Measurements from ENCODE around the gene NKAIN4.

DNA sequence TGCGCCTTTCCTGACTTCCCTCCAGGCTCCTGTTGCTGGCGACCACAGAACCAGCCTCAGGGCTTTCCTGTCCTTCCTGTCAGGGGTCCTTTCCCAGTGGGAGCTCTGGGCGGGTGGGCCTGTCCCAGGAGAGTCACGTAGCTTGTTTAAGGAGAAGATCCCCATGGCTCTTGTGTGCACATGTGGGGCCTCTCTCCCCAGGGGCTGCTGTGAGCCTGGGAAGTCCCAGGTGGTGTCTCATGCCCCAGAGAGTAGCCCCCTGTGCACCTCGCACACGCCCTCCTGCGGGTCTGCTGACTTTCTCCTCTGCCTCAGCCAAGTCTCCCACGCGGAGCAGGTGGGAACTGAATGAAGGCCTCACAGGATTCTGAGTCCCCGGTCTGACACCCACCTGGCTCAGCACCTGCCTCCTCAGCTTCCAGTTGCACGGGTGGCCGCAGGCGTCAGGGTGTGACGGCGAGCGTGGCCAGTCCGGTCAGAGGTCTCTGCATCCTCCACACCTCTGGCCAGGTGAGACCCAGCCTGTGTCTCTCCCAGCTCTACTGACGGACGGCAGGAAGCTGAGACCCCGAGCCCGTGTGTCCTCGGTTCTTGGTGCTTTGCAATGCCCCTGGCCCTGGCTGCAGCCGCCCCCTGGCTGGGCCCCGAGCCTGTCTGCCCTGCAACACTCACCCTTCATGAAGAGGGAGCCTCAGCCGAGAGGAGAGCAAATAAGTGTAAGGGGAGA, 5.6 kb upstream of the NKAIN4 start:
- TF ChIP-seq CTCF (IDR thresholded peaks at IDR 0.05) (no peak), ZFX (IDR thresholded peaks at IDR 0.05; ENCODE audit: borderline replicate concordance) (no peak)

Measured in 22Rv1 (cell line).